Gastrocnemius medialis (tissue), 4 donors: Measurements from ENCODE around the gene PTPRF. TPM values are rescaled to one million over a fixed set of nuclear protein-coding genes. Genes with fewer than 3 reads are reported as not detected.

Experiments
- ATAC-seq, 2 donors: fragments of 150-250 bp; one replicate each; pipeline ENCODE4 v1.9.1; 2016
- DNase-seq, 2 donors: peaks; one replicate each; pipeline ENCODE4 v3.0.0-alpha.2; 2019
- H3K27ac ChIP-seq, 4 donors: fragments of 200-600 bp; sonication (generic); 1 replicate in 1 of 4; 2 replicates in 3 of 4; pipeline ENCODE4 v1.5.1; 2016 to 2018; ENCODE audit warnings: mild to moderate bottlenecking in 2 of 4, moderate library complexity in 1 of 4
- H3K27me3 ChIP-seq, 3 donors: fragments of 200-600 bp; sonication (generic) in 2 of 3; 1 replicate in 1 of 3; 2 replicates in 2 of 3; pipeline versions ENCODE4 v1.5.1 to v1.6.0; 2016 to 2019; ENCODE audit warnings: mild to moderate bottlenecking in 1 of 3, moderate library complexity in 1 of 3
- H3K36me3 ChIP-seq, 2 donors: fragments of 200-600 bp; sonication (generic) in 1 of 2; one replicate each; pipeline ENCODE4 v1.5.1; 2017 to 2018
- H3K4me1 ChIP-seq, 2 donors: fragments of 200-600 bp; sonication (generic) in 1 of 2; one replicate each; pipeline ENCODE4 v1.5.1; 2016 to 2017; ENCODE audit warnings: mild to moderate bottlenecking in 2 of 2
- H3K4me3 ChIP-seq, 4 donors: fragments of 200-600 bp; sonication (generic) in 3 of 4; 1 replicate in 1 of 4; 2 replicates in 3 of 4; pipeline ENCODE4 v1.5.1; 2016 to 2019; ENCODE audit warnings: mild to moderate bottlenecking in 2 of 4
- H3K9me3 ChIP-seq, 3 donors: fragments of 200-600 bp; sonication (generic) in 2 of 3; 1 replicate in 1 of 3; 2 replicates in 2 of 3; pipeline ENCODE4 v1.5.1; 2016 to 2019
- POLR2A ChIP-seq, 2 donors: fragments of 450-650 bp; IDR thresholded peaks; one replicate each; pipeline ENCODE4 v1.6.1; 2017; ENCODE audit warnings: antibody characterized with exemption in 2 of 2, mild to moderate bottlenecking in 2 of 2, moderate library complexity in 2 of 2
- in situ Hi-C, 4 donors: fragments of 200-750 bp; cut with MboI; loops; one replicate each; pipeline versions ENCODE4 v1.15.0 to v1.8.0; 2017; ENCODE audit warnings: low sequenced_read_pairs in 4 of 4
- intact Hi-C: fragments of 100-400 bp; cut with DNase I; formaldehyde crosslinking; loops from one replicate; pipeline ENCODE4 v1.15.1; 2023; ENCODE audit warnings: low total_unique reads
- total RNA-seq, 4 donors: library from RNA; depleted of rRNA; stranded (reverse); fragments of >200 nt; gene quantifications; one replicate each; pipeline versions ENCODE4 v1.1.0 to v1.2.3, GENCODE V29; 2016
- TF ChIP-seq, protein P1 (sequence below), 5 experiments: fragments of 450-650 bp in 3 of 5; fragments of 200-600 bp in 2 of 5; sonication (generic) in 2 of 5; IDR thresholded peaks in 4 of 5; conservative IDR thresholded peaks in 1 of 5; 1 replicate in 4 of 5; 2 replicates in 1 of 5; pipeline ENCODE4 v1.5.1; 2016 to 2019; ENCODE audit warnings: antibody characterized with exemption in 5 of 5, mild to moderate bottlenecking in 3 of 5, moderate library complexity in 3 of 5

PTPRF gene
- total RNA-seq, 4 donors from 2014 or later: 1.8 to 2.6 (median 2.5) TPM

DNA sequence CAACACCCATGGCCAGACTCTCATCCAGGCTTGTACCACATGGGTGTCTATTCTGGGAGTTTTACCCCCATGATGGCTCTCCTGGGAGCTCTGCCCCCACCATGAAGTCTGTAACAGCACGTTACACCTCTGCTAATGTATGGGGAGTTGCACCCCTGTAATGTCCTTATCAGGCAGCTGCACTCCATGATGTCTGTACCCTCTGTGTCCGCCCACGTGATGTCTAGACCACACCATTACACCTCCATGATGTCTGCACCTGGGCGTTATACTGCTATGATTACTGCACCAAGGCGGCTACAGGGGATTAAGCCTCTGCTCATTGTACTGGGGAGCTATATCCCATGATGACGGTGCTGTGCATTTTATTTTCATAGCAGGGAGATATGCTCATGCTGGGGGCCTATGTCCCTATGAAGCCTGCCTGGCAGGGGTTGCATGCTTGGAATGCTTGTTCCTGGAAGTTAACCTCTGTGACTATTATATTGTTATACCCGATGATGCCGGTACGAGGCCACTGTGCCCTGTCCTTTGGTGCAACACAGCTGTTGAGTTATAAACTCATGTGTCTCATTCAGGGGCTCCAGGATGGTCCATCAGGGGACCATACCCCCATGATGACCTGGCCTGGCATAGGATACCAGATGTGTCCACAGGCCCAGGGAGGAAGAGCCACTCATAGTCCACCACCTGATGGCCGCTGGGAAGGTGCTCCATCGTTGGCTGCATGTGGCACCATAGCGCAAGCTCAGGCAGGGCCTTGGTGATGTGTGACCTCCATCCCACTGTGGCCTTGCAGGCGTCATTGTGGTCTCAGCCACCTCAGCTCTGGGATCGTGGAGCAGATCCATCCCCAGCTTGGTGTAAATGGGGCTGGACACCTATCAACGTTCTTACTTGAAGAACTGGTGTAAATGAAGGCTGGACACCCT, 12.1 kb downstream of the PTPRF start:
- TF ChIP-seq, protein P1, sequence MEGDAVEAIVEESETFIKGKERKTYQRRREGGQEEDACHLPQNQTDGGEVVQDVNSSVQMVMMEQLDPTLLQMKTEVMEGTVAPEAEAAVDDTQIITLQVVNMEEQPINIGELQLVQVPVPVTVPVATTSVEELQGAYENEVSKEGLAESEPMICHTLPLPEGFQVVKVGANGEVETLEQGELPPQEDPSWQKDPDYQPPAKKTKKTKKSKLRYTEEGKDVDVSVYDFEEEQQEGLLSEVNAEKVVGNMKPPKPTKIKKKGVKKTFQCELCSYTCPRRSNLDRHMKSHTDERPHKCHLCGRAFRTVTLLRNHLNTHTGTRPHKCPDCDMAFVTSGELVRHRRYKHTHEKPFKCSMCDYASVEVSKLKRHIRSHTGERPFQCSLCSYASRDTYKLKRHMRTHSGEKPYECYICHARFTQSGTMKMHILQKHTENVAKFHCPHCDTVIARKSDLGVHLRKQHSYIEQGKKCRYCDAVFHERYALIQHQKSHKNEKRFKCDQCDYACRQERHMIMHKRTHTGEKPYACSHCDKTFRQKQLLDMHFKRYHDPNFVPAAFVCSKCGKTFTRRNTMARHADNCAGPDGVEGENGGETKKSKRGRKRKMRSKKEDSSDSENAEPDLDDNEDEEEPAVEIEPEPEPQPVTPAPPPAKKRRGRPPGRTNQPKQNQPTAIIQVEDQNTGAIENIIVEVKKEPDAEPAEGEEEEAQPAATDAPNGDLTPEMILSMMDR (IDR thresholded peaks at IDR 0.05 in 4 of 5, conservative IDR thresholded peaks at IDR 0.05 in 1 of 5): no peak
- TF ChIP-seq POLR2A (IDR thresholded peaks at IDR 0.05): no peak
- ATAC-seq (no peak), DNase-seq (no peak)
- Histone ChIP-seq H3K27ac (peak overlapping the region in 2 of 4 donors; percentile 43 to 52), H3K9me3 (no peaks in the 10 kb centered on the region), H3K4me3 (no peak overlapping the region), H3K4me1 (no peaks in the 10 kb centered on the region), H3K36me3 (no peaks in the 10 kb centered on the region), H3K27me3 (no peaks in the 10 kb centered on the region)
- intact Hi-C loops (loop anchor here (2.0 kb wide), 1 partner anchor 14 kb away; no protein-coding TSS in a partner anchor), in situ Hi-C loops (loop anchor here (25.0 kb wide), 3 partner anchors 395 to 520 kb away; partner anchors contain the start of genes ARTN (in 2 of the 4), IPO13 (in 2 of the 4) and SLC6A9 (in 2 of the 4))

DNA sequence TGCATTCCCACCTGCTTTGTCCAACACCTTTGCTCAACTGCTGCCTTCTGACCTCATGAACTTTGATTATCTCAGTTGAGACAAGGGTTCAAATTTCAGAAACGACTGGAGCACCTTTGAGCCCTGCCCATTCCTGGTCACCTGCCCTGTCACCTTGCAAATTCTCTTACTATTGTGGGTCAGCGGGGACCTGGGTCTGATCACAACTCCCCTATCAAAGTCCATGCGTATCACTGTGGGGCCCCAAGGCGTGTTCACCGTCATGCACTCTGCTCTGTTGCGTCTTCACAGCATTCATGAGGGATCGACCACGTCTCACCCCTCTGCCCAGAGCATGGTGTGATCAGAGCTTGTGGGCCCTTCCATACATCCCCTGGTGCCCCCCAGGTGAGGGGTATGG, 12.9 kb downstream of the PTPRF start:
- H3K4me1 ChIP-seq: no peaks in the 10 kb centered on the region
- in situ Hi-C loops: loop anchor here (25.0 kb wide), 3 partner anchors 394 to 519 kb away; partner anchors contain the start of genes ARTN (in 2 of the 4), IPO13 (in 2 of the 4) and SLC6A9 (in 2 of the 4)
- DNase-seq (no peak), ATAC-seq (no peak)
- H3K4me3 ChIP-seq: no peak overlapping the region
- H3K9me3 ChIP-seq: no peaks in the 10 kb centered on the region
- intact Hi-C loops: loop anchor here (2.0 kb wide), 1 partner anchor 15 kb away; no protein-coding TSS in a partner anchor
- H3K27ac ChIP-seq: no peak overlapping the region
- H3K27me3 ChIP-seq: no peaks in the 10 kb centered on the region
- H3K36me3 ChIP-seq: no peaks in the 10 kb centered on the region
- TF ChIP-seq, protein P1 (IDR thresholded peaks at IDR 0.05 in 4 of 5, conservative IDR thresholded peaks at IDR 0.05 in 1 of 5): no peak
- TF ChIP-seq POLR2A (IDR thresholded peaks at IDR 0.05): no peak

DNA sequence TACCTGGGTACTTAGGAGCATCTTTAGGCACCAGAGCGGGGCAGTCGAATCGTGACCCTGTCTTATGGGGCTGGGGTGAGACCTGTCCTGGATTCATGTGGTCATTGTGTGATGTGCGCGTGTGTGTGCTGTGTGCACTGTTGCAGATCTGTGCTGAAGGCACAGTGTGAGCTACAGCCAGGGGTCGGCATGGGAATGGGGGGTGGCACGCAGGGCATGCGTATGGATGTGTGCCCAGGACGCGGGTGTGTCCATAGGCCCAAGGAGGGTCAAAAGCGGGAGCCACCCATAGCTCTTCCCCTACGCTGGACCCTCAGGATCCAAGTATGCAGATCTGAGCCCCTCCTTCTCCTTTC, 14.6 kb downstream of the PTPRF start:
- H3K4me1 ChIP-seq: no peaks in the 10 kb centered on the region
- H3K9me3 ChIP-seq: no peaks in the 10 kb centered on the region
- H3K36me3 ChIP-seq: no peaks in the 10 kb centered on the region
- DNase-seq (no peak), ATAC-seq (no peak)
- in situ Hi-C loops (loop anchor here (25.0 kb wide), 3 partner anchors 392 to 517 kb away; partner anchors contain the start of genes ARTN (in 2 of the 4), IPO13 (in 2 of the 4) and SLC6A9 (in 2 of the 4)), intact Hi-C loops (no loop called here)
- H3K4me3 ChIP-seq: no peak overlapping the region
- H3K27me3 ChIP-seq: no peaks in the 10 kb centered on the region
- TF ChIP-seq, protein P1 (IDR thresholded peaks at IDR 0.05 in 4 of 5, conservative IDR thresholded peaks at IDR 0.05 in 1 of 5): no peak
- no peak for TF ChIP-seq POLR2A (IDR thresholded peaks at IDR 0.05)
- no peak overlapping the region for H3K27ac ChIP-seq

DNA sequence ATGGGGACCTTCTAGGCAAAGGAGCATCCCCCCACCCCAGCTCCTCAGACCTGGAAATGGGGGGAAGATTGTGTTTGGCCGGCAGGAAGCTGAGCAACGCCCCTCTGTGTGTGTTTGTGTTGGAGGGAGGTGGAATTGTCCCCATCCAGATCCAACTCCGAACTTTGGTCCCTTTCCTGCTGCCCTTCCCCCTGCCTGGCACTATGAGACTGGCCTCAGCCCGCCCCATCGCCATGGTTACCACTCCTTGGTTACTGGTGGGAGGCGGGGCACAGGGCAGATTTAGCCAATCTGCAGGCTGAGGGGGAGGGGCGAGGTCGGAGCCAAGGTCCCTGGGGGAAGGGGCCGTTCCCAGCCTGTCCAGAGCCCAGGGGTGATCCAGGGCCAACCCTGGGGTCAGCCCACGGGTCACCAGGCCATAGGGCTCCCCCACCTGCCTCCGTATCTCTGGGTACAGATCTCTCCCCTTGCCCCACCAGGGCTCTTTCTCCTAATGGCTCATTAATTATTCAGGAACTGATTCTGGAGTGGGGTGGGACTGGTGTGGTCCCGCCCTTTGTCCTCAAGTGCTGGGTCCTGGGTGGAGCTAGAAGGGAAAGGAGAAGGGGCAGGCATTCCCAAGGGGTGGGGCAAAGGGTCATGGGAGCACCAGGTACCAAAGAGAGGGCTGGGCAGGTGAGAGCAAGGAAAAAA, 15.2 kb downstream of the PTPRF start:
- no peak for TF ChIP-seq POLR2A (IDR thresholded peaks at IDR 0.05)
- H3K36me3 ChIP-seq: no peaks in the 10 kb centered on the region
- no peak overlapping the region for H3K27ac ChIP-seq
- intact Hi-C loops (no loop called here), in situ Hi-C loops (loop anchor here (25.0 kb wide), 3 partner anchors 391 to 516 kb away; partner anchors contain the start of genes ARTN (in 2 of the 4), IPO13 (in 2 of the 4) and SLC6A9 (in 2 of the 4))
- ATAC-seq: no peak
- no peaks in the 10 kb centered on the region for H3K4me1 ChIP-seq
- no peaks in the 10 kb centered on the region for H3K9me3 ChIP-seq
- H3K4me3 ChIP-seq: no peak overlapping the region
- no peaks in the 10 kb centered on the region for H3K27me3 ChIP-seq
- no peak for DNase-seq
